HCT116 (cell line): ENCODE results near the gene MAGI3. TPM values are rescaled to one million over a fixed set of nuclear protein-coding genes. Genes with fewer than 3 reads are reported as not detected.

Source experiments
- ATAC-seq: fragments of 200-7000 bp; cut with Tn5 transposase; 2 replicates; pipeline ENCODE4 v1.9.1; 2020; ENCODE audit warnings: mild to moderate bottlenecking, moderate library complexity
- BruUV-seq: library from RNA; stranded (reverse); fragments of 400-500 nt; replicated peaks from 2 replicates; lab custom pipeline; 2021; lab: Mats Ljungman, UMichigan
- CTCF ChIA-PET: fragments of 300-600 bp; sonication (Branson Sonifier 250); formaldehyde crosslinking; loops from one replicate; lab custom pipeline; 2021; ENCODE audit warnings: antibody characterized with exemption; lab: Charles Lee
- POLR2A ChIA-PET: fragments of 300-600, 350-600 bp; sonication (Branson Sonifier 250); formaldehyde crosslinking; loops from one replicate; lab custom pipeline; 2021; ENCODE audit warnings: antibody characterized with exemption; lab: Charles Lee
- RAD21 ChIA-PET, 2 experiments: fragments of 300-600 bp; sonication (Branson Sonifier 250); formaldehyde crosslinking; loops; one replicate each; lab custom pipeline; 2023; ENCODE audit warnings: low total read pairs in 2 of 2; ENCODE audit not compliant: uncharacterized antibody in 2 of 2, unreplicated experiment in 2 of 2, low non-redundant PET in 1 of 2; lab: Charles Lee
- DNase-seq: peaks from one replicate; pipeline ENCODE4 v3.0.0-alpha.2; 2010; ENCODE audit warnings: low read depth, low spot score
- H2AFZ ChIP-seq: fragments of 200-600 bp; shearing (Covaris generic), sonication (generic); 2 replicates; pipeline ENCODE4 v1.6.1; 2017; ENCODE audit warnings: low read depth, mixed run types, mixed read lengths, antibody characterized with exemption, low read length; ENCODE audit not compliant: poor library complexity, severe bottlenecking
- H3K27ac ChIP-seq: 2 replicates; pipeline ENCODE4 v1.5.1; 2012; ENCODE audit warnings: low read depth, low read length
- H3K27me3 ChIP-seq: fragments of 200-600 bp; sonication (generic); 2 replicates; pipeline ENCODE4 v1.6.1; 2016; ENCODE audit warnings: mixed run types, low read length, mixed read lengths; ENCODE audit not compliant: insufficient read depth
- H3K36me3 ChIP-seq, 2 experiments: fragments of 200-500 bp in 1 of 2; fragments of 200-600 bp in 1 of 2; sonication (Bioruptor generic) in 1 of 2; sonication (generic) in 1 of 2; 2 replicates each; pipeline versions ENCODE4 v1.5.1 to v1.6.1; 2014 to 2016; ENCODE audit warnings: low read length in 2 of 2, inconsistent platforms in 1 of 2, mixed read lengths in 1 of 2, mixed run types in 1 of 2; ENCODE audit not compliant: insufficient read depth in 2 of 2, control insufficient read depth in 1 of 2
- H3K4me1 ChIP-seq, 2 experiments: fragments of 200-600 bp in 1 of 2; sonication (generic) in 1 of 2; 2 replicates each; pipeline versions ENCODE4 v1.5.1 to v1.6.1; 2012 to 2017; ENCODE audit warnings: low read length in 2 of 2, inconsistent platforms in 1 of 2, mild to moderate bottlenecking in 1 of 2, mixed read lengths in 1 of 2, mixed run types in 1 of 2, moderate library complexity in 1 of 2; ENCODE audit not compliant: insufficient read depth in 2 of 2, control insufficient read depth in 1 of 2
- H3K4me2 ChIP-seq: fragments of 200-600 bp; sonication (generic); 2 replicates; pipeline ENCODE4 v1.6.1; 2017; ENCODE audit warnings: mixed run types, low read length, mixed read lengths
- H3K4me3 ChIP-seq, 2 experiments: fragments of 200-600 bp in 1 of 2; sonication (generic) in 1 of 2; replicated peaks in 1 of 2; 2 replicates each; pipeline ENCODE4 v1.5.1; 2011 to 2016; ENCODE audit warnings: low read length in 2 of 2, control low read depth in 1 of 2, low read depth in 1 of 2, mild to moderate bottlenecking in 1 of 2, mixed read lengths in 1 of 2, mixed run types in 1 of 2
- H3K79me2 ChIP-seq: fragments of 200-600 bp; sonication (generic); 2 replicates; pipeline ENCODE4 v1.6.1; 2017; ENCODE audit warnings: mild to moderate bottlenecking, mixed run types, low read length, moderate library complexity, mixed read lengths; ENCODE audit not compliant: insufficient read depth
- H3K9ac ChIP-seq: fragments of 200-600 bp; sonication (generic); 2 replicates; pipeline ENCODE4 v1.6.1; 2016; ENCODE audit warnings: low read length, mixed read lengths
- H3K9me2 ChIP-seq: fragments of 200-600 bp; sonication (generic), shearing (Covaris generic); 2 replicates; pipeline ENCODE4 v1.6.1; 2017; ENCODE audit warnings: mixed run types, mild to moderate bottlenecking, moderate library complexity; ENCODE audit not compliant: insufficient read depth
- H3K9me3 ChIP-seq, 2 experiments: fragments of 200-500 bp in 1 of 2; fragments of 200-600 bp in 1 of 2; sonication (Bioruptor generic) in 1 of 2; sonication (generic) in 1 of 2; 2 replicates each; pipeline ENCODE4 v1.6.1; 2014 to 2017; ENCODE audit warnings: low read length in 2 of 2, mixed read lengths in 2 of 2, inconsistent platforms in 1 of 2, low read depth in 1 of 2, mild to moderate bottlenecking in 1 of 2, mixed run types in 1 of 2, moderate library complexity in 1 of 2; ENCODE audit not compliant: control insufficient read depth in 1 of 2, insufficient read depth in 1 of 2
- H4K20me1 ChIP-seq: fragments of 200-600 bp; sonication (generic), shearing (Covaris generic); 2 replicates; pipeline ENCODE4 v1.6.1; 2017; ENCODE audit warnings: mixed run types, mild to moderate bottlenecking, moderate library complexity; ENCODE audit not compliant: insufficient read depth
- CBX3 ChIP-seq: IDR thresholded peaks from 2 replicates; pipeline ENCODE4 v1.6.1; 2012; ENCODE audit warnings: low read depth
- CEBPB ChIP-seq: IDR thresholded peaks from 2 replicates; pipeline ENCODE4 v1.6.1; 2012; ENCODE audit warnings: low read depth
- JUND ChIP-seq: IDR thresholded peaks from 2 replicates; pipeline ENCODE4 v1.6.1; 2012
- RAD21 ChIP-seq: IDR thresholded peaks from 2 replicates; pipeline ENCODE4 v1.6.1; 2012; ENCODE audit warnings: low read depth, mild to moderate bottlenecking
- SRF ChIP-seq: IDR thresholded peaks from 2 replicates; pipeline ENCODE4 v1.6.1; 2012; ENCODE audit warnings: low read depth
- TCF7L2 ChIP-seq: IDR thresholded peaks from 2 replicates; pipeline ENCODE4 v1.7.0; 2011; ENCODE audit warnings: borderline replicate concordance, inconsistent platforms; ENCODE audit not compliant: insufficient read depth, insufficient read length; ENCODE audit errors: extremely low read depth
- intact Hi-C: fragments of 100-400 bp; cut with micrococcal nuclease; formaldehyde crosslinking; loops from 2 replicates; pipeline ENCODE4 v1.10.0; 2022
- total RNA-seq: library from RNA; stranded (reverse); gene quantifications from one replicate; pipeline ENCODE4 v1.2.1, GENCODE V29; 2021; ENCODE audit not compliant: unreplicated experiment
- TF ChIP-seq, protein P1 (sequence below): IDR thresholded peaks from 2 replicates; pipeline ENCODE4 v1.6.1; 2012; ENCODE audit warnings: low read depth
- TF ChIP-seq, protein P2 (sequence below): IDR thresholded peaks from 2 replicates; pipeline ENCODE4 v1.6.1; 2011; ENCODE audit warnings: mild to moderate bottlenecking, low read length, moderate library complexity; ENCODE audit not compliant: insufficient replicate concordance; ENCODE audit errors: extremely low read depth
- TF ChIP-seq, protein P3 (sequence below): IDR thresholded peaks from 2 replicates; pipeline ENCODE4 v1.6.1; 2012

Gene MAGI3
- total RNA-seq, 1 experiment from 2014 or later = 11.8 TPM

DNA sequence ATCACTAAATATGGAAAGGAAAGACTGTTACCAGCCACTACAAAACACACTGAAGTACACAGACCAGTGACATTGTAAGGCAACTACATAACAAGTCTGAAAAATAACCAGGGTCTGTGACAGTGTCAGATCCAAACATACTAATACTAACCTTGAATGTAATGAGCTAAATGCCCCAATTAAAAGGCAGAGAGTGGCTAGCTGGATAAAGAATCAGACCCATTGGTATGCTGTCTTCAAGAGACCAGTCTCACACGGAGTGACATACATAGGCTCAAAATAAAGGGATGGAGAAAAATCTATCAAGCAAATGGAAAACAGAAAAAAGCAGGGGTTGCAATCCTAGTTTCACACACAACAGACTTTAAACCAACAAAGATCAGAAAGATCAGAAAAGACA is 100.1 kb downstream of the MAGI3 start:
- H3K9me2 ChIP-seq = no peaks in the 10 kb centered on the region
- intact Hi-C loops = no loop called here
- H3K4me3 ChIP-seq = no peak overlapping the region
- ChIA-PET CTCF (no interaction called here), RAD21 (no interaction called here), POLR2A (no interaction called here)
- no peak overlapping the region for H3K9ac ChIP-seq
- no peak overlapping the region for H3K27ac ChIP-seq
- no peak for ATAC-seq
- H4K20me1 ChIP-seq = no peaks in the 10 kb centered on the region
- H3K4me1 ChIP-seq = no peaks in the 10 kb centered on the region
- no peak for DNase-seq
- no peak overlapping the region for H2AFZ ChIP-seq
- H3K79me2 ChIP-seq = 0 out of 2 replicates have a peak, but pooled peaks cover 6% of the 10 kb centered on the region
- BruUV-seq = no TSS peak
- TF ChIP-seq CEBPB = no peak
- TF ChIP-seq, protein P1, sequence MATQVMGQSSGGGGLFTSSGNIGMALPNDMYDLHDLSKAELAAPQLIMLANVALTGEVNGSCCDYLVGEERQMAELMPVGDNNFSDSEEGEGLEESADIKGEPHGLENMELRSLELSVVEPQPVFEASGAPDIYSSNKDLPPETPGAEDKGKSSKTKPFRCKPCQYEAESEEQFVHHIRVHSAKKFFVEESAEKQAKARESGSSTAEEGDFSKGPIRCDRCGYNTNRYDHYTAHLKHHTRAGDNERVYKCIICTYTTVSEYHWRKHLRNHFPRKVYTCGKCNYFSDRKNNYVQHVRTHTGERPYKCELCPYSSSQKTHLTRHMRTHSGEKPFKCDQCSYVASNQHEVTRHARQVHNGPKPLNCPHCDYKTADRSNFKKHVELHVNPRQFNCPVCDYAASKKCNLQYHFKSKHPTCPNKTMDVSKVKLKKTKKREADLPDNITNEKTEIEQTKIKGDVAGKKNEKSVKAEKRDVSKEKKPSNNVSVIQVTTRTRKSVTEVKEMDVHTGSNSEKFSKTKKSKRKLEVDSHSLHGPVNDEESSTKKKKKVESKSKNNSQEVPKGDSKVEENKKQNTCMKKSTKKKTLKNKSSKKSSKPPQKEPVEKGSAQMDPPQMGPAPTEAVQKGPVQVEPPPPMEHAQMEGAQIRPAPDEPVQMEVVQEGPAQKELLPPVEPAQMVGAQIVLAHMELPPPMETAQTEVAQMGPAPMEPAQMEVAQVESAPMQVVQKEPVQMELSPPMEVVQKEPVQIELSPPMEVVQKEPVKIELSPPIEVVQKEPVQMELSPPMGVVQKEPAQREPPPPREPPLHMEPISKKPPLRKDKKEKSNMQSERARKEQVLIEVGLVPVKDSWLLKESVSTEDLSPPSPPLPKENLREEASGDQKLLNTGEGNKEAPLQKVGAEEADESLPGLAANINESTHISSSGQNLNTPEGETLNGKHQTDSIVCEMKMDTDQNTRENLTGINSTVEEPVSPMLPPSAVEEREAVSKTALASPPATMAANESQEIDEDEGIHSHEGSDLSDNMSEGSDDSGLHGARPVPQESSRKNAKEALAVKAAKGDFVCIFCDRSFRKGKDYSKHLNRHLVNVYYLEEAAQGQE = no peak
- TF ChIP-seq TCF7L2 = no peak
- TF ChIP-seq RAD21 = no peak
- TF ChIP-seq, protein P2, sequence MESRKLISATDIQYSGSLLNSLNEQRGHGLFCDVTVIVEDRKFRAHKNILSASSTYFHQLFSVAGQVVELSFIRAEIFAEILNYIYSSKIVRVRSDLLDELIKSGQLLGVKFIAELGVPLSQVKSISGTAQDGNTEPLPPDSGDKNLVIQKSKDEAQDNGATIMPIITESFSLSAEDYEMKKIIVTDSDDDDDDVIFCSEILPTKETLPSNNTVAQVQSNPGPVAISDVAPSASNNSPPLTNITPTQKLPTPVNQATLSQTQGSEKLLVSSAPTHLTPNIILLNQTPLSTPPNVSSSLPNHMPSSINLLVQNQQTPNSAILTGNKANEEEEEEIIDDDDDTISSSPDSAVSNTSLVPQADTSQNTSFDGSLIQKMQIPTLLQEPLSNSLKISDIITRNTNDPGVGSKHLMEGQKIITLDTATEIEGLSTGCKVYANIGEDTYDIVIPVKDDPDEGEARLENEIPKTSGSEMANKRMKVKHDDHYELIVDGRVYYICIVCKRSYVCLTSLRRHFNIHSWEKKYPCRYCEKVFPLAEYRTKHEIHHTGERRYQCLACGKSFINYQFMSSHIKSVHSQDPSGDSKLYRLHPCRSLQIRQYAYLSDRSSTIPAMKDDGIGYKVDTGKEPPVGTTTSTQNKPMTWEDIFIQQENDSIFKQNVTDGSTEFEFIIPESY = no peak
- no peak for TF ChIP-seq SRF
- no peak for TF ChIP-seq CBX3
- TF ChIP-seq JUND = no peak
- TF ChIP-seq, protein P3, sequence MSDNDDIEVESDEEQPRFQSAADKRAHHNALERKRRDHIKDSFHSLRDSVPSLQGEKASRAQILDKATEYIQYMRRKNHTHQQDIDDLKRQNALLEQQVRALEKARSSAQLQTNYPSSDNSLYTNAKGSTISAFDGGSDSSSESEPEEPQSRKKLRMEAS = no peak
- H3K36me3 ChIP-seq = no peaks in the 10 kb centered on the region
- H3K9me3 ChIP-seq = peaks cover 0 to 6% of the 10 kb centered on the region in 2 experiments; a peak in 2 of 4 replicates
- H3K4me2 ChIP-seq = no peak overlapping the region
- H3K27me3 ChIP-seq = no peaks in the 10 kb centered on the region
